ENCODE data around the gene TIGIT.

The TIGIT gene

DNA sequence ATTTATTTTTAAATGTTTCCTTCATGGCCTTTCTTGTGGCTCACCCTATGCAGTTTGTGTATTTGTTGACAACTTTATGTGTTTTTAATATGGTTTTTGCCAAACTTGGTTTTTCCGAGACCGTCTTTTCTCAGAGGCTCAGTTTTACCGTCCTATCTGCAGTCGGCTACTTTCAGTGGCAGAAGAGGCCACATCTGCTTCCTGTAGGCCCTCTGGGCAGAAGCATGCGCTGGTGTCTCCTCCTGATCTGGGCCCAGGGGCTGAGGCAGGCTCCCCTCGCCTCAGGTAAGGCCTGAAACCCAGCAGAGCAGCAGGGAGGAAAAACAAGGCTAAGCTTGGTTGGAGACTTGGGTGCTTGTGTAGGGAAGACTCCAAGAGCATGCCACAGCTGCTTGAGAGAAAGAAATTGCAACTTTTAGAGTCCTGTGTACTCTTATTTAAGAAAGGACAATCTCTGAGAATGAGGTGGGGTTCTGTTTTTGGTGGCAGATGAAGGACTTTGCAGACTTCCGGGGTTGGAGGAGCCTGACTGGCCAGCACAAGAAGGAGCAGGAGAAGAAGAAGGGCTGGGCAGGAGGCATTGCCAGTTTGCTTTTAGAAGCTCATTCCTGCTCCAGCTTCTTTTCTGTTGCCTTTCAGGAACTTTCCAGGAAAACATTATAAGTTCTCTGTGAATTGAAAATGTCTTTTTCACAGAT lies at the start of gene TIGIT:
Gene TIGIT, plus strand, starts transcription at position 191 of the 698 bp plus-strand sequence. Its CDS starts 34 bp downstream, at position 225.
- ATAC-seq = no peak

DNA sequence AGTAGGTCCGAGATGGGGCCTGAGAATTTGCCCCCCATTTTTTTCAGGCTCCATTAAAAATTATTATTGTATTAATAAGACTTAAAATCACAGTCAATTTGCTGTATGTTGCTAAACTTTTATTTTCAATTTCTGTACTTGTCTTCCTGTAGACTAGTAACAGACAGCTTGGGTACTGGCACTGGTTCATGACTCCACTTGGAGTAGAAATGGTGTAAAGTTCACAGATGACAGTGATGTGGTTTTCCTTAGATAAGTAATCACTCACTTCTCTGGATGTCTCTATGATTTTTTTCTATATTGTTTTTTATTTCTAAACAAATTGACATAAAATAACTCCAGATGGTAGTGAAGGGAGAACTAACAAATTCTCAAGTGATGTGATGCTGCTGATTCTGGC lies 40.9 kb upstream of the TIGIT start:
- ATAC-seq = no peak
- TF ChIP-seq, protein P1, sequence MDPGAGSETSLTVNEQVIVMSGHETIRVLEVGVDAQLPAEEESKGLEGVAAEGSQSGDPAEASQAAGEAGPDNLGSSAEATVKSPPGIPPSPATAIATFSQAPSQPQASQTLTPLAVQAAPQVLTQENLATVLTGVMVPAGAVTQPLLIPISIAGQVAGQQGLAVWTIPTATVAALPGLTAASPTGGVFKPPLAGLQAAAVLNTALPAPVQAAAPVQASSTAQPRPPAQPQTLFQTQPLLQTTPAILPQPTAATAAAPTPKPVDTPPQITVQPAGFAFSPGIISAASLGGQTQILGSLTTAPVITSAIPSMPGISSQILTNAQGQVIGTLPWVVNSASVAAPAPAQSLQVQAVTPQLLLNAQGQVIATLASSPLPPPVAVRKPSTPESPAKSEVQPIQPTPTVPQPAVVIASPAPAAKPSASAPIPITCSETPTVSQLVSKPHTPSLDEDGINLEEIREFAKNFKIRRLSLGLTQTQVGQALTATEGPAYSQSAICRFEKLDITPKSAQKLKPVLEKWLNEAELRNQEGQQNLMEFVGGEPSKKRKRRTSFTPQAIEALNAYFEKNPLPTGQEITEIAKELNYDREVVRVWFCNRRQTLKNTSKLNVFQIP (CRISPR knock-in tag; IDR thresholded peaks at IDR 0.05; ENCODE audit: borderline replicate concordance, low read depth) = no peak
- TF ChIP-seq ZC3H10 (CRISPR knock-in tag; IDR thresholded peaks at IDR 0.05) = no peak
- TF ChIP-seq ARNTL (CRISPR knock-in tag; IDR thresholded peaks at IDR 0.05; ENCODE audit: borderline replicate concordance, low read depth) = no peak
- no peak for TF ChIP-seq TCF4 (CRISPR knock-in tag; IDR thresholded peaks at IDR 0.05; ENCODE audit: borderline replicate concordance)
- no peak for TF ChIP-seq ESRRG (CRISPR knock-in tag; IDR thresholded peaks at IDR 0.05)
- TF ChIP-seq, protein P2, sequence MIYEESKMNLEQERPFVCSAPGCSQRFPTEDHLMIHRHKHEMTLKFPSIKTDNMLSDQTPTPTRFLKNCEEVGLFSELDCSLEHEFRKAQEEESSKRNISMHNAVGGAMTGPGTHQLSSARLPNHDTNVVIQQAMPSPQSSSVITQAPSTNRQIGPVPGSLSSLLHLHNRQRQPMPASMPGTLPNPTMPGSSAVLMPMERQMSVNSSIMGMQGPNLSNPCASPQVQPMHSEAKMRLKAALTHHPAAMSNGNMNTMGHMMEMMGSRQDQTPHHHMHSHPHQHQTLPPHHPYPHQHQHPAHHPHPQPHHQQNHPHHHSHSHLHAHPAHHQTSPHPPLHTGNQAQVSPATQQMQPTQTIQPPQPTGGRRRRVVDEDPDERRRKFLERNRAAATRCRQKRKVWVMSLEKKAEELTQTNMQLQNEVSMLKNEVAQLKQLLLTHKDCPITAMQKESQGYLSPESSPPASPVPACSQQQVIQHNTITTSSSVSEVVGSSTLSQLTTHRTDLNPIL (CRISPR knock-in tag; IDR thresholded peaks at IDR 0.05; ENCODE audit: low read depth) = no peak
- TF ChIP-seq CSDC2 (CRISPR knock-in tag; IDR thresholded peaks at IDR 0.05) = no peak
- no peak for TF ChIP-seq ZNF565 (CRISPR knock-in tag; conservative IDR thresholded peaks at IDR 0.05; ENCODE audit: low read depth)
- no peak for TF ChIP-seq PPARA (CRISPR knock-in tag; IDR thresholded peaks at IDR 0.05; ENCODE audit: borderline replicate concordance)
- no peak for TF ChIP-seq ZFP30 (CRISPR knock-in tag; IDR thresholded peaks at IDR 0.05)
- TF ChIP-seq OSR1 (CRISPR knock-in tag; IDR thresholded peaks at IDR 0.05) = no peak
- TF ChIP-seq, protein P3, sequence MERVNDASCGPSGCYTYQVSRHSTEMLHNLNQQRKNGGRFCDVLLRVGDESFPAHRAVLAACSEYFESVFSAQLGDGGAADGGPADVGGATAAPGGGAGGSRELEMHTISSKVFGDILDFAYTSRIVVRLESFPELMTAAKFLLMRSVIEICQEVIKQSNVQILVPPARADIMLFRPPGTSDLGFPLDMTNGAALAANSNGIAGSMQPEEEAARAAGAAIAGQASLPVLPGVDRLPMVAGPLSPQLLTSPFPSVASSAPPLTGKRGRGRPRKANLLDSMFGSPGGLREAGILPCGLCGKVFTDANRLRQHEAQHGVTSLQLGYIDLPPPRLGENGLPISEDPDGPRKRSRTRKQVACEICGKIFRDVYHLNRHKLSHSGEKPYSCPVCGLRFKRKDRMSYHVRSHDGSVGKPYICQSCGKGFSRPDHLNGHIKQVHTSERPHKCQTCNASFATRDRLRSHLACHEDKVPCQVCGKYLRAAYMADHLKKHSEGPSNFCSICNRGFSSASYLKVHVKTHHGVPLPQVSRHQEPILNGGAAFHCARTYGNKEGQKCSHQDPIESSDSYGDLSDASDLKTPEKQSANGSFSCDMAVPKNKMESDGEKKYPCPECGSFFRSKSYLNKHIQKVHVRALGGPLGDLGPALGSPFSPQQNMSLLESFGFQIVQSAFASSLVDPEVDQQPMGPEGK (CRISPR knock-in tag; IDR thresholded peaks at IDR 0.05; ENCODE audit: borderline replicate concordance) = no peak
- no peak for TF ChIP-seq BACH2 (CRISPR knock-in tag; IDR thresholded peaks at IDR 0.05; ENCODE audit: borderline replicate concordance)
- TF ChIP-seq ZNF8 (CRISPR knock-in tag; IDR thresholded peaks at IDR 0.05) = no peak
- TF ChIP-seq, protein P4, sequence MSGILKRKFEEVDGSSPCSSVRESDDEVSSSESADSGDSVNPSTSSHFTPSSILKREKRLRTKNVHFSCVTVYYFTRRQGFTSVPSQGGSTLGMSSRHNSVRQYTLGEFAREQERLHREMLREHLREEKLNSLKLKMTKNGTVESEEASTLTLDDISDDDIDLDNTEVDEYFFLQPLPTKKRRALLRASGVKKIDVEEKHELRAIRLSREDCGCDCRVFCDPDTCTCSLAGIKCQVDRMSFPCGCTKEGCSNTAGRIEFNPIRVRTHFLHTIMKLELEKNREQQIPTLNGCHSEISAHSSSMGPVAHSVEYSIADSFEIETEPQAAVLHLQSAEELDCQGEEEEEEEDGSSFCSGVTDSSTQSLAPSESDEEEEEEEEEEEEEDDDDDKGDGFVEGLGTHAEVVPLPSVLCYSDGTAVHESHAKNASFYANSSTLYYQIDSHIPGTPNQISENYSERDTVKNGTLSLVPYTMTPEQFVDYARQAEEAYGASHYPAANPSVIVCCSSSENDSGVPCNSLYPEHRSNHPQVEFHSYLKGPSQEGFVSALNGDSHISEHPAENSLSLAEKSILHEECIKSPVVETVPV (CRISPR knock-in tag; IDR thresholded peaks at IDR 0.05) = no peak

More for the DNA sequence above, at the start of gene TIGIT:
- TF ChIP-seq, protein P5, sequence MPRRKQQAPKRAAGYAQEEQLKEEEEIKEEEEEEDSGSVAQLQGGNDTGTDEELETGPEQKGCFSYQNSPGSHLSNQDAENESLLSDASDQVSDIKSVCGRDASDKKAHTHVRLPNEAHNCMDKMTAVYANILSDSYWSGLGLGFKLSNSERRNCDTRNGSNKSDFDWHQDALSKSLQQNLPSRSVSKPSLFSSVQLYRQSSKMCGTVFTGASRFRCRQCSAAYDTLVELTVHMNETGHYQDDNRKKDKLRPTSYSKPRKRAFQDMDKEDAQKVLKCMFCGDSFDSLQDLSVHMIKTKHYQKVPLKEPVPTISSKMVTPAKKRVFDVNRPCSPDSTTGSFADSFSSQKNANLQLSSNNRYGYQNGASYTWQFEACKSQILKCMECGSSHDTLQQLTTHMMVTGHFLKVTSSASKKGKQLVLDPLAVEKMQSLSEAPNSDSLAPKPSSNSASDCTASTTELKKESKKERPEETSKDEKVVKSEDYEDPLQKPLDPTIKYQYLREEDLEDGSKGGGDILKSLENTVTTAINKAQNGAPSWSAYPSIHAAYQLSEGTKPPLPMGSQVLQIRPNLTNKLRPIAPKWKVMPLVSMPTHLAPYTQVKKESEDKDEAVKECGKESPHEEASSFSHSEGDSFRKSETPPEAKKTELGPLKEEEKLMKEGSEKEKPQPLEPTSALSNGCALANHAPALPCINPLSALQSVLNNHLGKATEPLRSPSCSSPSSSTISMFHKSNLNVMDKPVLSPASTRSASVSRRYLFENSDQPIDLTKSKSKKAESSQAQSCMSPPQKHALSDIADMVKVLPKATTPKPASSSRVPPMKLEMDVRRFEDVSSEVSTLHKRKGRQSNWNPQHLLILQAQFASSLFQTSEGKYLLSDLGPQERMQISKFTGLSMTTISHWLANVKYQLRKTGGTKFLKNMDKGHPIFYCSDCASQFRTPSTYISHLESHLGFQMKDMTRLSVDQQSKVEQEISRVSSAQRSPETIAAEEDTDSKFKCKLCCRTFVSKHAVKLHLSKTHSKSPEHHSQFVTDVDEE (CRISPR knock-in tag; IDR thresholded peaks at IDR 0.05) = no peak
- TF ChIP-seq OSR1 (CRISPR knock-in tag; IDR thresholded peaks at IDR 0.05) = no peak
- TF ChIP-seq ARNTL (CRISPR knock-in tag; IDR thresholded peaks at IDR 0.05; ENCODE audit: borderline replicate concordance, low read depth) = no peak
- TF ChIP-seq, protein P3 (CRISPR knock-in tag; IDR thresholded peaks at IDR 0.05; ENCODE audit: borderline replicate concordance) = no peak
- no peak for TF ChIP-seq ZNF70 (CRISPR knock-in tag; IDR thresholded peaks at IDR 0.05)
- TF ChIP-seq ZC3H10 (CRISPR knock-in tag; IDR thresholded peaks at IDR 0.05) = no peak
- TF ChIP-seq, protein P2 (CRISPR knock-in tag; IDR thresholded peaks at IDR 0.05; ENCODE audit: low read depth) = no peak
- TF ChIP-seq PPARA (CRISPR knock-in tag; IDR thresholded peaks at IDR 0.05; ENCODE audit: borderline replicate concordance) = no peak
- no peak for TF ChIP-seq GLIS3 (CRISPR knock-in tag; IDR thresholded peaks at IDR 0.05)
- TF ChIP-seq, protein P4 (CRISPR knock-in tag; IDR thresholded peaks at IDR 0.05) = no peak
- no peak for TF ChIP-seq ZFP3 (CRISPR knock-in tag; IDR thresholded peaks at IDR 0.05)
- TF ChIP-seq TOX (CRISPR knock-in tag; IDR thresholded peaks at IDR 0.05; ENCODE audit: borderline replicate concordance) = no peak
